MM.1S (cell line): Measurements from ENCODE around the gene MSRB3.

Experiments used
- CTCF ChIP-seq: fragments of 300-600 bp; sonication (generic); IDR thresholded peaks from 2 replicates; pipeline ENCODE4 v1.5.1; 2016; ENCODE audit warnings: antibody characterized with exemption, low read length, mixed read lengths
- EZH2 ChIP-seq: fragments of 300-600 bp; sonication (generic); optimal IDR thresholded peaks from 2 replicates; pipeline ENCODE3; 2017; ENCODE audit warnings: low read depth, mild to moderate bottlenecking, antibody characterized with exemption, low read length, mixed read lengths

DNA sequence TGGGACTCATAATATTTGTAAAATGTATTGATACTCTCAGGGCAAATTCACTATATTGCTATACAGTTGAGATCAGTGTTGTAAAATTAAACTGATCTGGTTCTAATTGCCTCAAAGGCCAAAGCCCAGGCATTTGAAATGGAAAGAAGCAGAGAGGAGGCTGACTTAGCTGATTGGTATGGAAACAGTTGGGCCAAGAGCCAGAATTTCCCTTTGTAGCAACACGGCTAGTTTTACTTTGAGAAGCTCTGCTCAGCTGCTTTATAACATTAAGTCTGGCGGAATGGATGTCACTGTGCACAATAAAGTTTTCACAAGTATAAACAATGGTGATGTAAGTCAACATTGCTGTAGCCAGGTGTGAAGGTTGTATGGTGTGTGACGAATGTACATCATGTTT, 186.4 kb downstream of the MSRB3 start:
- TF ChIP-seq EZH2 (no peak), CTCF (no peak)
